ENCODE results near the gene DAPK1. TPM values are rescaled to one million over a fixed set of nuclear protein-coding genes. Genes with fewer than 3 reads are reported as not detected.

The DAPK1 gene
- polyA plus RNA-seq, 2 of the 4 experiments (the other 2 are of a cell fraction): 55.2 to 67.2 TPM

DNA sequence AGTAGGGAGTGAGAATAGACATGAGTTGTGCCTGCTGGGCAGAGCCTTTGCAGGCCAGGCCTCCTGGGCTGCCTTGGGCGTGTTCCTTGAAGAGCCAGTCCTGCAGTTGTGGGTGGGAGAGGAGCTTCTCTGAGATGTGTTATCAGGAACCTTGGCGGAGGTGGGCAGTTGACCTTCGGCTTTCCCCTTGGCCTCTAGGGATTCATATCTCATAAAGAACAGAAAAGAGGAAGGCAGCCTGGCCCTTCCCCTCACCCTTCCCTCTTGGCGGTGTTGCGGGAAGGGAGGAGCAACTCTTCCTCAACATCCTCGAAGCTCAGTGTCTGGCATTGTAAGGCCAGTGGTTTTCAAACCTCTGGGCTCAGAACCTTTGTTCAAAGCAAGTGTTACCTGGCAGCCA, 59.2 kb downstream of the DAPK1 start:
- FAIRE-seq (no peak), DNase-seq (ENCODE audit: low read depth in 1 of 2, low spot score in 1 of 2) (no peak), ATAC-seq (no peak; a peak in 1 of 6 replicates)
- Histone ChIP-seq H3K27ac (peak overlapping the region in 1 of 2 experiments; percentile 0; a peak in 1 of 6 replicates), H3K4me3 (no peak overlapping the region), H3K9me3 (no peaks in the 10 kb centered on the region), H3K4me1 (peaks cover 18% of the 10 kb centered on the region), H3K4me2 (no peak overlapping the region)
- WGBS (ENCODE audit: missing lambda C conversion rate): 91% methylated on average over 6 of the region's 6 CpGs
- ChIA-PET CTCF (interaction anchor here (0.5 to 1.5 kb wide), 5 partner anchors 11 to 611 kb away, joined by 3 read pairs; no protein-coding TSS in a partner anchor), POLR2A (no interaction called here)
- no peak for TF ChIP-seq RARB (CRISPR knock-in tag; IDR thresholded peaks at IDR 0.05)
- TF ChIP-seq CEBPB (IDR thresholded peaks at IDR 0.05): no peak
- TF ChIP-seq, protein P1, sequence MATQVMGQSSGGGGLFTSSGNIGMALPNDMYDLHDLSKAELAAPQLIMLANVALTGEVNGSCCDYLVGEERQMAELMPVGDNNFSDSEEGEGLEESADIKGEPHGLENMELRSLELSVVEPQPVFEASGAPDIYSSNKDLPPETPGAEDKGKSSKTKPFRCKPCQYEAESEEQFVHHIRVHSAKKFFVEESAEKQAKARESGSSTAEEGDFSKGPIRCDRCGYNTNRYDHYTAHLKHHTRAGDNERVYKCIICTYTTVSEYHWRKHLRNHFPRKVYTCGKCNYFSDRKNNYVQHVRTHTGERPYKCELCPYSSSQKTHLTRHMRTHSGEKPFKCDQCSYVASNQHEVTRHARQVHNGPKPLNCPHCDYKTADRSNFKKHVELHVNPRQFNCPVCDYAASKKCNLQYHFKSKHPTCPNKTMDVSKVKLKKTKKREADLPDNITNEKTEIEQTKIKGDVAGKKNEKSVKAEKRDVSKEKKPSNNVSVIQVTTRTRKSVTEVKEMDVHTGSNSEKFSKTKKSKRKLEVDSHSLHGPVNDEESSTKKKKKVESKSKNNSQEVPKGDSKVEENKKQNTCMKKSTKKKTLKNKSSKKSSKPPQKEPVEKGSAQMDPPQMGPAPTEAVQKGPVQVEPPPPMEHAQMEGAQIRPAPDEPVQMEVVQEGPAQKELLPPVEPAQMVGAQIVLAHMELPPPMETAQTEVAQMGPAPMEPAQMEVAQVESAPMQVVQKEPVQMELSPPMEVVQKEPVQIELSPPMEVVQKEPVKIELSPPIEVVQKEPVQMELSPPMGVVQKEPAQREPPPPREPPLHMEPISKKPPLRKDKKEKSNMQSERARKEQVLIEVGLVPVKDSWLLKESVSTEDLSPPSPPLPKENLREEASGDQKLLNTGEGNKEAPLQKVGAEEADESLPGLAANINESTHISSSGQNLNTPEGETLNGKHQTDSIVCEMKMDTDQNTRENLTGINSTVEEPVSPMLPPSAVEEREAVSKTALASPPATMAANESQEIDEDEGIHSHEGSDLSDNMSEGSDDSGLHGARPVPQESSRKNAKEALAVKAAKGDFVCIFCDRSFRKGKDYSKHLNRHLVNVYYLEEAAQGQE (IDR thresholded peaks at IDR 0.05): no peak
- TF ChIP-seq EP300 (IDR thresholded peaks at IDR 0.05): no peak
- TF ChIP-seq HOXB13 (CRISPR knock-in tag; IDR thresholded peaks at IDR 0.05; ENCODE audit: low read depth): no peak
- no peak for TF ChIP-seq RCOR1 (IDR thresholded peaks at IDR 0.05; ENCODE audit: low read depth, low read length)
- no peak for TF ChIP-seq ZFP36 (IDR thresholded peaks at IDR 0.05; ENCODE audit: borderline replicate concordance, partially characterized antibody)
- no peak for TF ChIP-seq RNF2 (IDR thresholded peaks at IDR 0.05; ENCODE audit: borderline replicate concordance, low read depth)
- TF ChIP-seq SMC3 (IDR thresholded peaks at IDR 0.05): no peak

DNA sequence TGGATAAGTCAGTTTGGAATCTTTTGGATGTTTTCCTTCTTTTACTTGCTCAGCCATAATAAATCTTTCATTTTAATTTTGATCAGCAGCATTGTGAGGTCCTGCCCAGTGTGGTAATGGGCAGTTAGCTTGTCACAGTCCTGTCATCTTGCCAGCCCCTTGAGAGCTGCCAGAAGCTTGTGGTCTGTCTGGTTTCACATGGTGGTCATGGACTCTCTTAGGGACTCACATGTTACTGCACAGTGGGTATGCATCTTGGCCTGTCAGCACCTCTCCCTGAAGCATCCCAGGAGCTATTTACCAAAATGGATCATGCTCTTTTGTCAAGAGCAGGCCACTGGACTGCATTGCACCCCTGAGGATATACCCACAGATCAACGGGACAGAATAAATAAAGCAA, 60.3 kb downstream of the DAPK1 start:
- no peak for ATAC-seq
- FAIRE-seq: no peak
- Histone ChIP-seq H3K9me3 (no peaks in the 10 kb centered on the region), H3K4me3 (no peak overlapping the region), H3K27ac (no peak overlapping the region), H3K4me2 (no peak overlapping the region), H3K4me1 (peaks cover 18% of the 10 kb centered on the region)
- WGBS (ENCODE audit: missing lambda C conversion rate): 50% methylated on average over 1 of the region's 1 CpG
- ChIA-PET CTCF (interaction anchor here (0.8 to 1.5 kb wide), 4 partner anchors 9 to 221 kb away, joined by 3 to 4 read pairs (median 3); no protein-coding TSS in a partner anchor), POLR2A (no interaction called here)
- TF ChIP-seq, protein P2, sequence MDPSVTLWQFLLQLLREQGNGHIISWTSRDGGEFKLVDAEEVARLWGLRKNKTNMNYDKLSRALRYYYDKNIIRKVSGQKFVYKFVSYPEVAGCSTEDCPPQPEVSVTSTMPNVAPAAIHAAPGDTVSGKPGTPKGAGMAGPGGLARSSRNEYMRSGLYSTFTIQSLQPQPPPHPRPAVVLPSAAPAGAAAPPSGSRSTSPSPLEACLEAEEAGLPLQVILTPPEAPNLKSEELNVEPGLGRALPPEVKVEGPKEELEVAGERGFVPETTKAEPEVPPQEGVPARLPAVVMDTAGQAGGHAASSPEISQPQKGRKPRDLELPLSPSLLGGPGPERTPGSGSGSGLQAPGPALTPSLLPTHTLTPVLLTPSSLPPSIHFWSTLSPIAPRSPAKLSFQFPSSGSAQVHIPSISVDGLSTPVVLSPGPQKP (IDR thresholded peaks at IDR 0.05; ENCODE audit: low read depth, low read length): no peak
- TF ChIP-seq FOXS1 (CRISPR knock-in tag; IDR thresholded peaks at IDR 0.05) (no peak), HOXA7 (CRISPR knock-in tag; IDR thresholded peaks at IDR 0.05) (no peak), ZSCAN20 (CRISPR knock-in tag; IDR thresholded peaks at IDR 0.05) (no peak), HEYL (CRISPR knock-in tag; IDR thresholded peaks at IDR 0.05) (no peak), EHMT2 (IDR thresholded peaks at IDR 0.05; ENCODE audit: low read depth) (no peak), HOXB13 (CRISPR knock-in tag; IDR thresholded peaks at IDR 0.05; ENCODE audit: low read depth) (no peak), SMC3 (IDR thresholded peaks at IDR 0.05) (no peak), PHF8 (IDR thresholded peaks at IDR 0.05; ENCODE audit: borderline replicate concordance, low read depth) (no peak), KDM1A (IDR thresholded peaks at IDR 0.05; ENCODE audit: low read depth) (no peak), JUN (IDR thresholded peaks at IDR 0.05) (no peak), RNF2 (IDR thresholded peaks at IDR 0.05; ENCODE audit: borderline replicate concordance, low read depth) (no peak), NR3C1 (IDR thresholded peaks at IDR 0.05) (no peak), POLR2AphosphoS2 (conservative IDR thresholded peaks at IDR 0.05; ENCODE audit: low read length) (no peak), TP53 (CRISPR knock-in tag; IDR thresholded peaks at IDR 0.05) (no peak), RFX5 (IDR thresholded peaks at IDR 0.05) (no peak)
- TF ChIP-seq, protein P3, sequence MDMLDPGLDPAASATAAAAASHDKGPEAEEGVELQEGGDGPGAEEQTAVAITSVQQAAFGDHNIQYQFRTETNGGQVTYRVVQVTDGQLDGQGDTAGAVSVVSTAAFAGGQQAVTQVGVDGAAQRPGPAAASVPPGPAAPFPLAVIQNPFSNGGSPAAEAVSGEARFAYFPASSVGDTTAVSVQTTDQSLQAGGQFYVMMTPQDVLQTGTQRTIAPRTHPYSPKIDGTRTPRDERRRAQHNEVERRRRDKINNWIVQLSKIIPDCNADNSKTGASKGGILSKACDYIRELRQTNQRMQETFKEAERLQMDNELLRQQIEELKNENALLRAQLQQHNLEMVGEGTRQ (IDR thresholded peaks at IDR 0.05): no peak
- DNase-seq (ENCODE audit: low read depth in 1 of 2, low spot score in 1 of 2): no peak

Measured in A549 (cell line).